GM21786 (cell line): ENCODE results near the gene MRAS.
"Not testable (repeated sequence)": the region's sequence is repeated elsewhere in the genome, so short reads cannot be mapped to it uniquely, and the experiment has no call there.

Source experiments
- ATAC-seq: cut with Tn5 transposase; IDR thresholded peaks from one replicate; pipeline ENCODE4 v1.9.1; 2021; ENCODE audit not compliant: unreplicated experiment

Gene MRAS

DNA sequence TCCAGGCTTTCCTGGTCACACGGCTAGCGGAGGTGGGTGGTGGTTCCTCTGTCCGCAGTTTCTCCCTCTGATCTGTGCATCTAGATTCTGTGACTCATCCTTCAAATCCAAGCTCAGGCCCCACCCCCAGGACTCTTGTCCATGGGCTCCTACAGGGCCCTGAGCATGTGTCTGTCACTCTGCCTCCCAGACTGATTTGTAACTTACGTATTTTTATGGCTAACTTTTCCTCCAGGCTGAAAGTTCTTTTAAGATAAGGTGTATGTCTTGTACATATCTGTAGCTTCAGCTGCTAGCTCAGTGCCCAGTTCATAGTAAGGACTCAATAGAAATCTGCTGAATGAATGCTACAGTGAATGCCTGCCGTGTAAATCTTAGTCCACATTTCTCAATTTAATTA, 94.1 kb downstream of the MRAS start:
- ATAC-seq: no peak

DNA sequence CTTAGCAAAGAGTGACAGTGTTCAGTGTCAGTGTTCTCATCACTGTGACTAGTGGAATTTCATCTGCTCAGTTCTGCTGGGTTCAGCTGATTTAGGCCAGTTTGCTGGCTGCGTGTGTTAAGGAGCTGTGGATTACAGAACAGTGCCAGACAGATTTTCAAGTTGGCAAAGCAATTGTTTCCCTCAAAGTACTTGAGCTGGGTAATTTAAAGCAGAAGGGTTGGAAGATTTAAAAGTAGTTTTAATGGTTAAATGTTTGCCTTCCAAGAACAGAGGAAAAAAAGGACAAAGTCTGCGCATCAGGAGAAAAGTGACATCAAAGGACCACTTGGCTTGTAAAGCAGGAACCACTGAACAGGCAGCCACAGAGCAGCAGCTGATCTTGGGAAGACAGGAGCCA, 94.7 kb downstream of the MRAS start:
- ATAC-seq: no peak

DNA sequence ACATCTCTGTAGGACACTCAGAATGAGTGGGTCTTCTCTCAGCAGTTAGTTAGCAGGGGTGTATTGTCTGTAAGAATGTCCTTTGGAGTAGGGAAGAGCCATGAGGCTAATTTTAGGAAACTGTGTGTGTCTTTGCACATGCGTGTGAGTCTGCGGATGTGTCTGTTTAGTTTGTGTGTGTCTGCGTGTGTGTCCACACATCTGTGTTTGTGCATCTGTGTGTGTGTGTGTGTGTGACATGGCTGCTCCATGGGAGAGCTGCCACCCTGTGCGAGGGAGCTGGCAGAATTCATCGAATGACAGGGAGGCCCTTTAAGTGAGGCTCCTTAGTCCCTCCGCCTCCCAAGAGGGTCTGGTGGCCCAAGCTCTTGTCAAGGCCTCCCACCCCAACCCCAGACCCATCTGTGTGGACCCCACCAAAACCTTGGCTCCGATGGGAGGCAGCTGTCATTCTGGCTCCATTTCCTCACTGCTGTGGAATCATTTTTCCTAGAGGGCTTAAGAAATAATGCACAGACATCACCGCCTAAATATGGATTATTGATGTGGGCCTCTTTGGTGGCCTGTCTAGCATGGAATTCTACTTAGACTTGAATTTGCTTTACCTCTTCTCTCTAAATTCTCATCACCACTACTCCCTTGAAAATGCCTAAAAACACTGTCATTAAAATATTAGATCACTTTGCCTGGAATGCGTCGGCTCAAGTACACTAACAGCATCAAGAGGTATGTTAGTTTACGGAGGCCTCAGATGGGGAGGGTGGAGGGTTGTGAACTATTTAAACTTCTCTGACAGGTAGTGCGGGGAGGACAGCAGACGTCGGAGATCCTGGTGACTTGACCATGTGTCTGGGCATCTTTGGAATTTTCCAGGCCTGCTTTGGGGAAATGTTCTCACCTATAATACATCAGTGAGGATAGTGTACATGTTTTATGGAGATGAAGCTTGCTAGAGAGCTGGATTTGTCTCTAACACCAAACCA, 95.4 kb downstream of the MRAS start:
- no peak for ATAC-seq

DNA sequence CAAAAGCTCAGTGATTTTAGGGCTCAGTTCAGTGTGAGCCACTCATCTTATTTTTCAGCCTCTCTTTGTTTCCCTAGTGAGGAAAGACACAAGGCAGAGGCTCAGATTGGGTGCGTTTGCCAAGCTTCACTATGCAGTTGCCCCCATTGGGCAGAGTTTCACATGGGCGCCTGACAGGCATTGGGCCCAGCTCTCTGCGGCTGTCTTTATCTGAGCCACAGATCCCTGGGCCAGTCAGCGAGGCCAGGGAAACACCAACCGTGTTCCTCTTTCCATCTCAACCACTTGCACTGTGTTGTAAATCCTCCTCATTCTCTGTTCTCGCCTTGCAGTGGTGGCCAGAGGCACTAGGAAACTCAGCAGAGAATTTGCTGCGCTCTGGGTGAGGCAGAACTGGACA, 96.9 kb downstream of the MRAS start:
- ATAC-seq: no peak

DNA sequence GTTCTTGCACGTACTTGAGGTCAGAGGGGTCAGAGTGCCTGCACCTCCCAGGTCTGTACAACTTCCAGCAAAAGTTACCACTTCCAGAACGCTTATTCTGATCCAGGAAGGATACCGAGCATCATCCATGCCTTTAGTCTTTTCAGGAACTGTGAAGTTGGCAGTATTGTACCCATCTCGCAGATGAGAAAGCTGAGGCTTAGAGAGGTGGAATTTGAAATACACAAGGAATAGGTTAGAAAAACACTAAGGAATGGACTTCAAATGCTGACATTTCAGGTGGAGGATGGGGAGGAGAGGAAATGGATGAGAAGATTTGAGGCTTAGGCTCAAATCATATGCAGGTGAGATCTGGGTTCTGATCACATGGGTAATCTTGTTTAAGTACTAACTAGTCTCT, 97.3 kb downstream of the MRAS start:
- no peak for ATAC-seq

DNA sequence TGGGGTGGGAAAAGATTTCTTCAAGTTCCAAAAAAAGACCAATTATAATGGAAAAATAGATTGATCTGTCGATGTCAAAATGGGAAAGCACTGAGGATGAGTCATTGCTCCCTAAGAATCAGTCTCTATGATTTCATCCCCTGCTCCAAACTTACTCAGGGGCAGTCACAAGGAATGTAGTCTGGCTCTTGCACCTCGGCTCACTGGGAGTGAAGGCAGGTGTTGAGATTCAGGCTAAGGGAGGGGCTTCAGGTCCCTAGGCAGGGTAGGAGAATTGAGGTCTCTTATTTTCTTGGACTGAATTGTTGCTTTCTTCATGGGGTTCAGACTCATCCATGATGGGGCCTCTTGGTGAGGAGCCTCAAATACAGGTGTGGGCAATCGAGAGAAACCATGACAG, 100.3 kb downstream of the MRAS start:
- no peak for ATAC-seq

DNA sequence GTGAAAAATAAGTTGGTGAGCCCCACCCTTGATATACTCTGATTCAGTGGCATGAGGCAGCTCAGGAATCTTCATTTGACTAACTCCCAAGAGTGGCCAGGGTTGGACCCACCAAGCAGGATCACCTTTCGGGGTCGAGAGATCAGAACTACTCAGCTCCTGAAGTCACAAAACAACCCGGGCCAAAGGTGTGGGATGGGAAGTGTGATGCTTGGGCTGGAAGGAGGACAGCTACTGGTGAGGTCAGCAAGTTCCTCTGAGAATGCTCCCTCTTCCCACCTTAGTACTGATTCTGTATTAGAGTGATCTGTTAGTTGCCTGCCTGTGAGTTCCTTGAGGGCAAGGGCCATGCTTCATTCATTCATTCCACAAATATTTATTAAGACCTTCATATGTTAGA, 101.1 kb downstream of the MRAS start:
- no peak for ATAC-seq

DNA sequence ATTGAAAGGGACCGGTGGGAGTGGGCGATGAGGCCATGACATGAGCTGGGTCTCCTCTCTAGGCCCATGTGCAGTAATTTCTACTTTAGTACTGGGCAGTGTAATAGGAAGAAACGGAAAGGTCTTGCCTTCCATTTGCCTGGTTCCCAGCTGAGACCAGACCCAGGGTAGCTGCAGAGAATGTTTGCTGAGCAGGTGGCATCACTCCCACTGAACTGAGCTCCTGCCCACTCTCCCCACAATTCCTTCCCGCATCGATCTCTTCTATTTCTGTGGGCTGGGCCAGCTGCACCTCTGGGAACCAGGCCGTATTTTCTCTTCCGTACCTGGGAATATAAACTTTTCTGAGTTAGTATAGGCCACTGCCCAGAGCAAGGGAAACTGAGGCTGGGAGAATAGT, 101.8 kb downstream of the MRAS start:
- no peak for ATAC-seq

DNA sequence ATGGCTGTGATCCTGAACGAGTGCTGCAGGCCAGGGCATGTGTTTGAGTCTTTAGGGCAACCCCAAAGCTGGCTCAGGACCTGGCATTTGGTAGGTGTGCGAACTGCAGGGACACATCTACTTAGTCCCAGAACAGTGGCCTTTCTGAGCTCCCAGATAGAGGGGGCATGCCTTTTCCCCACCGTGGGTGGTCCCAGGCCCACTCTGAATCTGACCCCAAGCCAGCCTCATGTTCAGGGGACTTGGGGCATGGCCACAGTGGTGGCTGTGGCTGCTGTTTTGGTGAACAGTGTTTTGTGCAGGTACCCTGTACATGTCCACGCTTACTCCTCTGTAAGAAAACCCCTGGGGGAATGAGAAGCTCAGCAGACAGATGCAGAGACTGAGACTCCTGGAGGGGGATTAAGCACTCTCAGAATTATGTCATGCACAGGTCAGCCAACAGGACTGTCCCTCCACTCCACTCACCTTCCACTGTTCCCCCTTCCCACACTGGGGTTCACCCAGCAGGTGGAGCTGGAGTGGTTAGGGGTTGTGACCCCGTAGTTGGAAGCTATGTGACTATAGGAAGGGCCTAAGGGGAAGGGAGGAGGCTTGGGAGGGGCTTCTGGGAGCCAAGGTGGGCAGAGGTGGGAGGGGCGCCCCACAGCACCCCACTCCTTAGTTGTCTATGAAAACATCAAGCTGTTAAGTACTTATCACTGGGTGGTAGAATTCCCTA, 102.5 kb downstream of the MRAS start:
- ATAC-seq: no peak

DNA sequence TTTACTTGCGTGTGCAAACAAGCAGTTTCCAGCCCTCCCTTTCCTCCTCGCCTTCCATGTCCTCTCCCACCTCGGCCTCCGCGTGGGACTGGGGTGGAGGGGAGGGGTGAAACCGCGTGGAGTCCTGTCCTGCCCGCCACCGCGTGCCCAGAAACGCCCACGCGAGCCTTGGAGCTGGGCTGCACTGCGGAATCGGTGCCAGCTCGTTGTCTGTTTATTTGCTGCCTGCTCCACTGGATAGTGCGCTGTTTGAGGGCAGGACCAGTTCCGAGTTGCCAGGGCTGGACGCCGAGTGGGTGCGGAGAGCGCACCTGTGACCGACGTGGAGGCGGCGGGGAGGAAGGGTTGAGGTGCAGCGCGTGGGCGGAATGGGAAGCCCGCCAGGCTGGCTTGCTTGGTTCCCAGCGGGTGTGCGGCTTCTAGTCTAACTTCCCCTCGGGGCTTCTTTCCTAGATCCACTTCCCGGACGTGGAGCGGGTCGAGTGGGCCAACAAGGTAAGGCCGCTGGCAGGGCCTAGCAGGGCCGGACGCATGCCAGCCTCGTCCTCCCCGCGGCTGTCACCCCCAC, 103.3 kb downstream of the MRAS start:
- ATAC-seq: no peak

DNA sequence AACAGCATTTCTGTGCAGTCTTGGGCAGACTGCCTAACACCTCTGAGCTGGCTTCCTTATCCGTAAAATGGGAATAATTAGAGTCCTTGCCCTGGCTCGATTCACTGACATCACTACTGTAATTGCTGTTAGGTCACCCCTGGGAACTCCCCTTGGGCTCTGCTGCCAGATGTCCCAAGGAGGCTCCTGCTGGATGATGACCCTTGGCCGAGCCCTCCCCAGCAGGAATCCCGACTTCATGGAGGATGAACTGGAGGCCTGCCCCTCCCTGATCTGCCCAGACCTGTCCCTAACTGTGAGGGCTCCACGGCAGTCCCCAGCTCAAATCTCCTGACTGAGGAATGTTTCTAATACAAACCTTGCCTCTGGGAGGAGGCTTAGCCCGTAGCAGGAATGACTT, 104.1 kb downstream of the MRAS start:
- no peak for ATAC-seq

DNA sequence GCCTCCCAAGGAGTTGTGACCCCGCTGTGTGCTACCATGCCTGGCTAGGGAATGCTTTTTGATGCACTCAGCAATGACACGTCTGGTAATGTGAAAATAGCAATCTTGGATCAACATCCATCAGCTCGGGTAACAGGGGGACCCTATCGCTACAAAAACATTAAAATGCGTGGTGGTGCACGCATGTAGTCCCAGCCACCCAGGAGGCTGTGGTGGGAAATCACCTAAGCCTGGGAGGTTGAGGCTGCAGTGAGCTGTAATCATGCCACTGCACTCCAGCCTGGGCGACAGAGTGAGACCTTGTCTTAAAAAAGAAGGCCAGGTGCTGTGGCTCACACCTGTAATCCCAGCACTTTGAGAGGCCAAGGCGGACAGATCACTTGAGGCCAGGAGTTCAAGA, 105.6 kb downstream of the MRAS start:
- ATAC-seq: not testable (repeated sequence)
